Urothelium cell line (cell line): ENCODE data around the gene C2CD5.

Experiments
- DNase-seq: peaks from one replicate; pipeline ENCODE4 v3.0.0; 2011; ENCODE audit warnings: low spot score, mixed read lengths
- FAIRE-seq: peaks from 2 replicates; lab custom pipeline; 2011; peaks lifted over from hg19 to GRCh38; lab: Jason Lieb, UNC

The C2CD5 gene

GRCh38 chr12:22431693-22432251, 112.6 kb downstream of the C2CD5 start:
- no peak for DNase-seq
- no peak for FAIRE-seq

GRCh38 chr12:22416801-22417200, 127.5 kb downstream of the C2CD5 start:
- DNase-seq (no peak), FAIRE-seq (no peak)

- FAIRE-seq: no peak
- DNase-seq: peak; percentile 10
Measured at GRCh38 chr12:22415342-22416309, 128.7 kb downstream of the C2CD5 start.

GRCh38 chr12:22414742-22415141, 129.6 kb downstream of the C2CD5 start:
- FAIRE-seq (no peak), DNase-seq (no peak)

DNA sequence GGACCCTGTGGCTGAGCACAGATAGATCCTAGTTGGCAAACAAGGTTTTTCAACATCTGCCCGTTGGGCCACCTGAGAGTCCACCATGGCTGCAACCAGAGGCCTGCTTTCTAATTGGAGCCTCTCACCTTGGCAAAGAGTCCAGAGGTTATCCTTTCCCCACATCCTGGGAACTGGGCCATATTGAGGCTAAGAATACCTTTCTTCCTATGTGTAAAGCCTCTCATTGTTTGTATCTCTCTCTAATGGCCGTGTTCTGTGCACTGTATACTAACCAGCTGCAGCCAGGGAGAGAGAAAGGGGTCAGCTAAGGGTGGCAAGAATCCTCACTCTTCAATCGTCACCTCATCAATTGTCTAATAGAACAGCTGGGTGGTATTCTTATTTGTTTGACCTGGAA, 130.8 kb downstream of the C2CD5 start:
- no peak for FAIRE-seq
- DNase-seq: no peak

DNA sequence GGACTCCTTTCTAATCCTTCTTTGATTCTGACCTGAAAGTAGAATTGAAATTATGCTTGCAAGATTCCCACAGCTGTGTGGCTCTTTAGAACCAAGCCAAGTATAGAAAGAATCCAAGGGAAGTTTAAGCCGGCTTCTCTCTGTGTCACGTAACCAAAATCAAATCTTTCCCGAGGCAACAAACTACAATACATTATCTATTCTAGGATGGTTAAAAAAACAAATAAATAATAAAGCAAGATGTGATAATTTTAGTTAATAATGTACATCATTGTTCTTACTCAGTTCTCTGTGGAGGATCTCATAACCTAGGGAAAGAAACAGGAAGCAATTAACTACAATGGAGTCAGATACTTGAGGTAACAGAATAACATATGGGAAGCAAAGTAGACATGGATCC, 131.8 kb downstream of the C2CD5 start:
- FAIRE-seq: no peak
- no peak for DNase-seq

DNA sequence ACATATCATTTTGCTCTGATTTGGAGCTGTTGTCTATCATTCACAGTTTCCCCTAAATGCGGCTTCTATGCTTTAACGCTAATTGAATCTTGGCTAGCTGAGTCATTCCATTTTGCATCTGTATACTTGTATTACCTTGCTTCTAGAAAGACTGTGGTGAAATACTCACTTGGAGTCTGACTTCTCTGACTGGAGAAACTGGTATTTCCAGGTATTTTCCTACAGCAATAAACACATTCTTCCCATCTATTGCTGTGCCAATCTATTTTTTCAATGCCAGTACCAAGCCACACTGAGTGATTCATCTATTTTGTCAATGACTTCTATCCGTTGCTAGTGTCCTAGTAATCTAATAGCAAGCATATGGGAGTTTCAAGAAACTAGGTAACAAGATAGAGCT, 133.9 kb downstream of the C2CD5 start:
- DNase-seq (no peak), FAIRE-seq (no peak)

DNA sequence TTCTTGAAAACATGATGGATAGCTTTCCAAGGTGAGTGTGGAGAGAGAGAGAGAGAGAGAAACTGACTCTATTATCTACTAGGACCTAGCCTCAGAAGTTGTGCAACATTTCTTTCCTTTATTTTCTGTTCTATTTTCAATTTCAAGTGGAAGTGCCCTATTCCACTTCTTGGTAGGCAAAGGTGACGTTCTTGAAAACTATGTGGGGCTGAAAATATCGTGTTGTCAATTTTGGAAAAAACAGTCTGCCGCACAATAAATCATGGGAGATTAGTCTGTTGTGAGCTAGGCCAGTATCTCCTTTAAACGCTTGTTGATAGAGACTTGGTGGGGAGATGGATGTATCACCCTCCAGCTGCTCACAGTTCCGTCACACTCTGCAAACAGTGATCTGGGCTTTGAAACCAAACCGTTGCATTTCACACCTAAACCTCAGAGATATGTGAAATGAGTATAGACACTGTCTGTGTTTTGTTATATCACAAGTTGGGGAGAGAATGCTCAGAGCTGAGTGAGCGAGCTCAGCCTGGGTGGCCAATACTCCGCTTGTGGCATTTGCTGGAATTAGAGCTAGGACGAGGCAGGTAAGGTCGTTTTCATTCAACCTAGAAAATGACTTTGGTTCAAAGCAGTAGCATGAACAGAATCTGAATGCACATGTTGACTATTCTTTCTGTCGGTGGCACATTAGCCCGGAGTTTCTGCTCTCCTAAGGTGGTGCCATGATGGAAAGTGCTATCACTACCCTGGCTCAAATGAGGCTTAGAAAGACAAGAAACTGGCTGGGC, 134.8 kb downstream of the C2CD5 start:
- DNase-seq: no peak
- peak; percentile 20 for FAIRE-seq

DNA sequence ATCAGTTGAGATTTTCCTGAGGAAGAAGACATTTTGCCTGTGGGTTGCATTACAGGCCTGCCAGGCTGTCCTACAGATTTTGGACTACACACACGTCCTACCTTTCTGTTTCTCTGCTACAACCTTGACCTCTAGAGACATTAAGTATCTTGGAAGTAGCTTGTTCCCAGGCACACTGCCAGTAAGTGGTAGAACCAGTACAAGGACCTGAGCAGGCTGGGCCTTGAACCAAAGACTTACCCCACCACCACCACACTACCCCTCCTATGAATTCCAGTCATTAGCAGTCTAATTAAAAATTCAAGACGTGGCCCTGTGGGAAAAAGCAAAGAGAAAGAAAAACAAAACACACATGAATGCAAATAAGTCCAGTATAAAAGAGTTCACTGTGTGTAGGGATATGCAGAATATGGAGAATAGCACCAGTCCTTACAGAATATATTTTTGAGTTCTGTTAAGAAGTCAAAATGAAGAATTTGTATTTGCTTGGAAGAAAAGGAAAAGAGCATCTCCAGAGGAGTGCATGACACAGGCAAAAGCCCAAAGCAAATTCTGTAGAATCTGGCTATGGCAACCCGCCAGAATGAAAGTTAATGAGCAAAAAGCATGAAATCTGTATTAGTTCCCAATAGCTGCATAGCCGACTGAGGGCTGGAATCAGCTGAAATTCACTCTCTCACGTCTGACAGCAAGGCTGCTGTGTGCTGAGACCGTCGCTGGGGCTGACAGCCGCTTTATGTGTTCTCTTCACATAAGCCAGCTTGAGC, 135.5 kb downstream of the C2CD5 start:
- FAIRE-seq: no peak

GRCh38 chr12:22407397-22407796, 136.9 kb downstream of the C2CD5 start:
- FAIRE-seq (no peak), DNase-seq (no peak)

More for the DNA sequence above, 135.5 kb downstream of the C2CD5 start:
- DNase-seq: no peak

DNA sequence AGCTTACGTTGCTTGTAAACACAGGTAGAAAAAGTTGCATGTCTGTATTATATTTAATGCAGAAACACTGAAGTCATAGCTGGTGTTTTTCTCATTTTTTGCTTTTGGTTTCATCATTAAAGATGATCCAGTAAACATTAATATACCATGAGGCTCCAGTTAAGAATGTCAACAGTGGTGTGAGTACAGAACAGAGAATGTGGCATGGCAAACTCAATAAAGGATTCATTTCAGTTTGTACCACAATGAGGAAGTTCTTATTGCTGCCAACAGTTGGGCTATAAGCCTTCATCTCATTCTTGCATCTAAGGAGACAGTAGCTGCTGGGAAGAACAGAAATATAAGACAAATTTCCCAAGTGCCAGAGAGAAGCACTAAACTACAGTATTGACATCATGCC, 137.7 kb downstream of the C2CD5 start:
- FAIRE-seq (no peak), DNase-seq (no peak)

GRCh38 chr12:22399464-22400180, 144.7 kb downstream of the C2CD5 start:
- no peak for FAIRE-seq
- no peak for DNase-seq
